NCI-H146 treated with DMSO at 0.1 percent for 48 hours (cell line): ENCODE data around the gene SOX30.

ENCODE experiments used
- DNase-seq: peaks from one replicate; lab custom pipeline; 2025; ENCODE audit not compliant: unreplicated experiment; lab: John Stamatoyannopoulos, UW

SOX30 gene

DNA sequence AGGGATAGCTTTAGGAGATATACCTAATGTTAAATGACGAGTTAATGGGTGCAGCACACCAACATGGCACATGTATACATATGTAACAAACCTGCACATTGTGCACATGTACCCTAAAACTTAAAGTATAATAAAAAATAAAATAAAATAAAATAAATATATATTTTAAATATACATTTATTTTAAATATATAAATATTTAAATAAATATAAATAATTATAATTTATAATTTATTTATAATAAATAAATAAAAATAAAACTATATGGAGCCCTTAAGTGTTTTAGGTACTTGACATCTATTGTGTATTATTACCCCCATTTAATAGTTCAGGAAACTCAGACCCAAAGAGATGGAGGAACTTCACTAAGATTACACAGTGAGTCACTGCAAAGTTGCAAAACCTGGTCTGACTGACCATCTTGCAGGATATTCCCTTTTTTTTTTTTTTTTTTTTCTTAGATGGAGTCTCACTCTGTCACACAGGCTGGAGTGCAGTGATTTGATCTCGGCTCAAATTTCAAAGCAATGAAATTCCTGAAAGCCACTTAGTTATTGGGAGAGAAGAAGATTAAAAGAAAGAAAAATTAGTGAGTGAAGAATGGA, 13.3 kb upstream of the SOX30 start:
- no peak for DNase-seq

- DNase-seq, result no peak
Observed at GRCh38 chr5:157659868-157660660, 7.8 kb upstream of the SOX30 start.

GRCh38 chr5:157658893-157659292, 6.7 kb upstream of the SOX30 start:
- no peak for DNase-seq

- DNase-seq, result no peak
Observed at GRCh38 chr5:157657516-157657915, 5.3 kb upstream of the SOX30 start.

DNA sequence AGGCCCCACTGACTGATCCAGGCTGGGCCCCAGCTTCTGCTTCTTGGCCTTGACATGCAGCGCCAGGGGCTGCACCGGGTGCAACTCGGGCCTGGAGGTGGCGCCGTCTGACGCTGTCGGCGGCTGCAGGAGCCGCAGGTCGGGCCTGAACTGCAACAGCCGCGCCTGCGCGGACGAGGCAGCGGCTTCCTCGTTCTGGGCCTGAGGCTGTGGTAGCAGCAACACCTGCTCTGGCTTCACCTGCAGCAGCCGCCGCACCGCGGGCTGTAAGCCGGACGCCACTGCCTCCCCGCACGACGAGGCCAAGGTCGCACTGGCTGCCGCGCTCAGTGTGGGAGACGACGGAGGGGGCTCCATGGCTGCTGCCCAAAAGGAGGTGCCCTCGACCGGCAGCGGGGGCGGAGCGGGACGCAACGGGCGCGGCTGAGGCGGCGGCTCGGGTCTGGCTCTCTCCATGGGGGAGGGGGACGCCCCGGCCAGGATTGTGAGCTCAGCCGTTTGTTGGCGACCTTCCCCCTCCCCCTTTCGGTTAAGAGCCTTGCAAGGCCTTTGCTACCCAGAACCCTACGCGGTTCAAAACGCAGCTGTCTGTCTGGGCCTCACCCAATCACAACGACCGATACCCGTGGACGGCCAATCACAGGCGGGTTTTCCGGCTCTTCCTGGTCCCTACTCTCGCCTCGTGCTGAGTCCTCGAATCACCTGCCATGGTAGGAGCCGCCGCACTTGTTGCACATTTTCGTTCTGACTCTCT, 438 bp downstream of the SOX30 start:
- DNase-seq, result no peak

DNA sequence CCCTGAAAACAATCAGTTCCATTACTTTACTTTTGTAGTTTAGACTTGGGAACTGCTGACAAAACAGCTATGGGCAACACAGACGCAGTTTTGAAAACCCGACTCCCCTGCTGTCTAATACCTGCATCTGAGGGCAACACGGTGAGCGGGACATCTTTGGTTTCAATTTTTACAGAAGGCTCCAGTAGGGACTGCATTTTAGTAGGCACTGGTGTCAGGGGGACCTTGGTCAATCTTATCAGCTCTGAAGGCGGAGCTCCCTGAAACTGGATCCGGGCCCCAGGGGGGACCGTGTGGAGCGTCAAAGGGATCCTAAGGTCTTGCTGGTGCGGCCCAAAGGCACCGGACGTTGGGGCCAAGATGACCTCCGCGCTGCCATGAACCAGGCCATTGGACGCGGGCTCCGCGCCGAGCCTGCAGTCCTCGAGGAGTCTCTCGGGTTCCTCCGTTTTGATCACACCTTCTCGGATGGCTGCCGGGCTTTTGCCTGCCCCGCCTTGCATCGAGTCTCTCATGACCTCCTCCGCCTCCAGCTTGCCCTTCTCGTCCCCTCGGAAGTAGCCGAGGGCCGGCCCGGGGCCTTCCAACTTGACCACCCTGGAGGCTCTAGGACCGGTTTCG, 1.1 kb downstream of the SOX30 start:
- DNase-seq, result no peak

DNA sequence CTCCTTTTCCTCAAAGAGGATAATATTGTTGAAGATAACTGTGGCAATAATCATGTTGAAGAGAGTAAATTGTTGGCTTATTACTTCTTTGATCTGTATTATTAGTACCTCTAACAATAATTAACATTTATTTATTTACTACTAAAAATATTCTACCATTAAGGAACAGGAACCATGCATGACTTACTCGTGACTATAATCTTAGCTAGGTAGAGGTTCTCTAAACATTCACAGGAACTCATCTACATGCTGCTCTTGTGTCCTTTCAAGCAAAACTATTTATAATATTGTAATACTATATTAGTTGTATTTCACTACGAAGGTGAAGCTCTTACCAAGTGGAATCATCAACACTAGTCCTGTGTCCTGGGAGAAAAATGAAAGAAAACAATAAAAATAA, 3.1 kb downstream of the SOX30 start:
- DNase-seq, result no peak

- no peak for DNase-seq
Observed at GRCh38 chr5:157648275-157648990, 3.8 kb downstream of the SOX30 start.

- no peak for DNase-seq
Observed at GRCh38 chr5:157640406-157641066, 11.7 kb downstream of the SOX30 start.

DNA sequence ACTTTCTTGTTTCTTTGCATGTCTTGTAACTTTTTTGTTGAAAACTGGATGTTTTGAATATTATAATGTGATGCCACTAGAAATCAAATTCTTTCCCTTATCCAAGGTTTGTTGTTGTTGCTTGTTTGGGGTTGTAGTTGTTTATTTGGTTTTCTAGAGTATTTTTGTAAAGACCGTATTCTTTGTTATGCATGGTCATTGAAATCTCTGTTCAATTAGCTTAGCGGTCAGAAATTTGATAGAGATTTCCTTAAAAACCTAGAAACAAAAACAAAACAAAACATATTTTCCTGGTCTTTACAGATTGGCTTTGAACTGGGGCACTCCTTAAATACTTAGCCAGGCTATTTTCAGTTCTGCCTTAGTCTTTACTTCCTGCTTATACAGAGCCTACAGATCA, 21.9 kb downstream of the SOX30 start:
- DNase-seq, result no peak

GRCh38 chr5:157626831-157627230, 25.4 kb downstream of the SOX30 start:
- DNase-seq, result no peak

GRCh38 chr5:157624144-157624543, 28.1 kb downstream of the SOX30 start:
- no peak for DNase-seq

DNA sequence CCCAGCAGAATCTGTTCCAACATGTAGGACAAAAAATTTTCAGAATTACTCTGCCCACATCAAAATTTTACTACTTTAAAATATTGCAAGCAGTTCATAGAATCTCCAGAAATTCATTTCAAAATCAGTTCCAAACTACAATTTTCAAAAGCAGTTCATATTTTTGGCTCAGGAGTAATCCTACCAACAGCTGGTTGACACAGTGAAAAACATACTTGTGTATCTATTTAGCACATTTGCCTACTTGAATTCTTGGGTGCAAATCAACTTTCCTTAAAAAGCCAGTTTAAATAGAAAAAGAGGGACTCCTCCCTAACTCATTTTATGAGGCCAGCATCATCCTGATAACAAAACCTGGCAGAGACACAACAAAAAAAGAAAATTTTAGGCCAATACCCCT, 31.5 kb downstream of the SOX30 start:
- DNase-seq, result no peak

DNA sequence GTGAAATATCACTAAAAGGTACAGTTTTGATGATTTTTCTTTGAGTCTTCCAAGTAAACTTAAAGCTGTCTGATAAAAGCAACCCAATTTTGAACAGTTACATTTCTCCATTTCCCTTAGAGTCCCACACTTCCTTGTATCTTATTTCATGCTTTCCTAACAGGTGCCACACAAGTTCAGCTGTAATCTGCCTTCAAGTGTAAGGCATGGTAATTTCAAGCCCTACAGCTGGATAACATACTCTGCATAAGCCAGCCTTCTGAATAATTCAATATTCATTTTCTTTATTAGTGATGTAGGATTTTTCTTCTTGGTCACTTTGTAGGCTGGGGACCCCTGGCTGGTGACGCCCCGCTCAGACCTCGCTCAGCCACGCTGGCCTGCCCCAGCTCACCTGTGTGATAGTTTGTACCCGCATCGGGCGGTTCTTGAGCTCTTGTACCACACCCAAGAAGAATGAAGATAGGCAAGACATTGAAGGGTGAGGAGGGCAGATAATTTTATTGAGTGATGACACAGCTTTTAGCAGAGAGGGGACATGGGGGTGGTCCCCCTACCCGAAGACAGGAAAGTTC, 34.0 kb downstream of the SOX30 start:
- DNase-seq, result no peak

DNA sequence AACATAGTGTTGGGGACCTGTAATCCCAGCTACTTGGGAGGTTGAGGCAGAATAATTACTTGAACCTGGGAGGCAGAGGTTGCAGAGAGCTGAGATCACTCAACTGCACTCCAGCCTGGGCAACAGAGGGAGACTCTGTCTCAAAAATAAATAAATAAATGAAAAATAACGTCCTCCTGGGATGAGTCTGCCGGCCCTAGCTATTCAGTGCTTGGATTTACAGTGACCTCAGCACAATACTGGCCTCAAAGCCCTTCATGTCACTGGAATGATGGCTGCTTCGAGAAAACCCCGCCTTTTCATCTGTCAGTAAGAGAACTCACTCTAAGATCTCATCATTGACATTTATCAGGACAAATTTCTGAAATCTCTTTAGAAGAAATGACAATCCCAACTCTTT, 35.5 kb downstream of the SOX30 start:
- no peak for DNase-seq

DNA sequence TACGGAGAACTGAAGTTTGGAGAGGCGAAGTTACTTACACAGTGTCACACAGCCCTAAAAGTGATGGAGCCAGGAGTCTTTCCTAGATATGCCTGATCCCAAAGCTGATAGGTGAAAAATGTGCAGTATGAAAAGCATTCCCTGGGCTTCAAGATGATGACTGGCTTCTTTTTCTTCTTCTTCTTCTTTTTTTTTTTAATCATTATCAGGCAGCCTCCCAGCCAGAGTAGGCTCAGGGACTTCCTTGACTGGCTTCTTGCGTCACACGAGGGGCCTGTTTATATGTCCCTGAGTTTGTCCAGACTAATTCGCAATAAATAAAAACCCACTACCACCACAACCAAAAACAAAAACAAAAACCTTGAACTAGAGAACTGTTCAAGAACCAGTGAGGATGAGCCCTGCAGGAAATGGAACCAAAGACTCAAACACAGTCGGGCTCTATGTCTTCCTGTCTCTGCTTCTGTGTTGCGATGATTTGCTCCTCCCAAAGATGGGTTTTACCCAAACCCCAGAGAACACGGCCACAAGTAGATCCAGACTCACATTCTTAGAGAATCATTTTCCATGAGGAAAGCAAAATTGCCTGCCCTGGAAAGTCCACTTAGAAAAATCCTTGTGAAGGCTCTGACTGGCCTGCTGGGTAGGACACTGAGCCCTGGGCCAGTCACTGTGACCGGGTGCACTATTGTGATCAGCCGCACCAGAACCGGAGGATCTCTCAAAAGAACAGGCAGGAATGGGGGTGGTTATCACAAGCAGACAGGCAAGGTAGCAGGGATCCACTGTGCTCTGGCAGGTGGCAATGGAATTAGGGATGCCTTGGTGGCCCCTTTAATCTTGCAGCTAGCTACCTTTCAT, 38.6 kb downstream of the SOX30 start:
- no peak for DNase-seq

- no peak for DNase-seq
Observed at GRCh38 chr5:157612581-157612980, 39.7 kb downstream of the SOX30 start.

GRCh38 chr5:157611571-157612476, 40.4 kb downstream of the SOX30 start:
- DNase-seq, result no peak
